NT2/D1 (cell line): ENCODE measurements around the gene LPIN1.

Source experiments
- SUZ12 ChIP-seq: IDR thresholded peaks from 2 replicates; pipeline ENCODE4 v1.6.1; 2011; ENCODE audit not compliant: insufficient read length, insufficient read depth; ENCODE audit errors: extremely low read depth
- ZNF274 ChIP-seq: IDR thresholded peaks from 2 replicates; pipeline ENCODE4 v1.6.1; 2011; ENCODE audit warnings: mild to moderate bottlenecking, low read depth, low read length

- TF ChIP-seq ZNF274 (no peak), SUZ12 (no peak)
Measured at GRCh38 chr2:11778923-11779757, 32.7 kb downstream of the LPIN1 start.
